OCI-M1 (cell line): ENCODE measurements around the gene PPP5C.
"Not testable (repeated sequence)": the region's sequence is repeated elsewhere in the genome, so short reads cannot be mapped to it uniquely, and the experiment has no call there.

ENCODE experiments used
- DNase-seq: peaks from one replicate; lab custom pipeline; 2025; lab: John Stamatoyannopoulos, UW

The PPP5C gene, protein sequence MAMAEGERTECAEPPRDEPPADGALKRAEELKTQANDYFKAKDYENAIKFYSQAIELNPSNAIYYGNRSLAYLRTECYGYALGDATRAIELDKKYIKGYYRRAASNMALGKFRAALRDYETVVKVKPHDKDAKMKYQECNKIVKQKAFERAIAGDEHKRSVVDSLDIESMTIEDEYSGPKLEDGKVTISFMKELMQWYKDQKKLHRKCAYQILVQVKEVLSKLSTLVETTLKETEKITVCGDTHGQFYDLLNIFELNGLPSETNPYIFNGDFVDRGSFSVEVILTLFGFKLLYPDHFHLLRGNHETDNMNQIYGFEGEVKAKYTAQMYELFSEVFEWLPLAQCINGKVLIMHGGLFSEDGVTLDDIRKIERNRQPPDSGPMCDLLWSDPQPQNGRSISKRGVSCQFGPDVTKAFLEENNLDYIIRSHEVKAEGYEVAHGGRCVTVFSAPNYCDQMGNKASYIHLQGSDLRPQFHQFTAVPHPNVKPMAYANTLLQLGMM

DNA sequence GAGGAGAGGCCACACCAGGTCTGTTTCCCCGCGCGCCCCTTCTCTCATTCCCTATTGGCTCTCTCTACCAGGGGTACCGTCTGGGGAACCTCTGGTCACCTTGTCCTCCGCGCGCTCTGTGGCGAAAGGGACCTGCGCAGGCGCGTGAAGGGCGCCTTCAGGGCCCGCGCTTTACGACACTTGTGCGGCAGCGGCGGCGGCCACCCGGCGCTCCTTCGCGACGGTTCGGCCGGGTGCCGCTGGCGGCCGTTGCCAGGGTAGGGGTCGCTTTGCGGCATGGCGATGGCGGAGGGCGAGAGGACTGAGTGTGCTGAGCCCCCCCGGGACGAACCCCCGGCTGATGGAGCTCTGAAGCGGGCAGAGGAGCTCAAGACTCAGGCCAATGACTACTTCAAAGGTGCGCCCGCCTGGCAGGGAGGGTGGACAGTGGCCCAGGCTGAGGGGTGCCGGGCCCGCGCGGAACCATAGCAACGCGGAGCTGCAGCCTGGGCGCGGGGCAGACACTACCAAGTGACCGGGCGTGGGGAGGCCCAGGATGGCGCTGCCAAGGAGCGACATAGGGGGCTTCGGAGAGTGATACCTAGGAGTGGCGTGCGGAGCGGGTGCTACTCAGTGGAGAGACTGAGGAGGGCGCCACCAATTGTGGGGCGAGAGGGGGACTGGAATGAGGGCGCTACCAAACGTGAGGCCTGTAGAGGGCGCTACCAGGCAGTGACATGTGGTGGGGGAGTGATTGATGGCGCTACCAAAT is at the start of gene PPP5C:
TSS of gene PPP5C (plus strand) at position 267 of the 751 bp plus-strand sequence. CDS start at position 277, 10 bp downstream.
- peak; percentile 98 for DNase-seq

DNA sequence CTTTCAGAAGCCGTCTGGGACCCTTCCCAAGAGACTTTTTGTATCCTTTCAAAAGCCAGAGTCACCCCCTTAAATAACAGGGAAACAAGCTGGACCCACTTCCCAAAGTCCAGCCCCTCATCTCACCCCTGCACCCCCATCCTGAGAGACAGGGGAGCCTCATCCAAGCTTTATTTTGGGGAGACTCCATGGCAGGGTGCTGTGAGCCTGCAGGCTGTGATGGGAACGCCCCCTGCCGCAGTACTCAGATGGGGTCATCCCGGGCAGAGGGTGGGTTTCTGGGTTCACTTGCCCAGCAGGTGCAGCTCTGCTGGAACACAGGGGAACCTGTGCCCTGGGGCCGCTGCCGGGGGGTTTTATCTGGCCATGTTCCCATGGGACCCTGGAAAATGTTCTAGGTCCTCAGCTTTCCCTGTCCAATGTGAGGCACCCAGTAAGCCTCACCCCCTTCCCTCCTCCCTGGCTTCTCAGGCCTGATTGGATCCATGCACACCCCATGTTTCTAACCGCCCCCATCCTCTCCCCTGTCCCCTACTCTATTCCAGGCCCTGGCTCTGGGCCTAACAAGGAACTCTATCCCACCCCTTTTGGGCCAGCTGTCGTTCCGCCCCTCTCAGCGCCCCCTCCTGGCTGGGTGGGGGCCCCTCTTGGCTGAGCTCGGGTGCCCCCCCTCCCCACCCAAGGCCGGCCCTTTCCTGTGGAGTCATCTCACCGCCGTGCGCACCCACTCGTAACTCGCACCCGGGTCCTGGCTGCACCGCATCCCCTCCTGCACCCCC is 49.0 kb upstream of the PPP5C start:
- no peak for DNase-seq

DNA sequence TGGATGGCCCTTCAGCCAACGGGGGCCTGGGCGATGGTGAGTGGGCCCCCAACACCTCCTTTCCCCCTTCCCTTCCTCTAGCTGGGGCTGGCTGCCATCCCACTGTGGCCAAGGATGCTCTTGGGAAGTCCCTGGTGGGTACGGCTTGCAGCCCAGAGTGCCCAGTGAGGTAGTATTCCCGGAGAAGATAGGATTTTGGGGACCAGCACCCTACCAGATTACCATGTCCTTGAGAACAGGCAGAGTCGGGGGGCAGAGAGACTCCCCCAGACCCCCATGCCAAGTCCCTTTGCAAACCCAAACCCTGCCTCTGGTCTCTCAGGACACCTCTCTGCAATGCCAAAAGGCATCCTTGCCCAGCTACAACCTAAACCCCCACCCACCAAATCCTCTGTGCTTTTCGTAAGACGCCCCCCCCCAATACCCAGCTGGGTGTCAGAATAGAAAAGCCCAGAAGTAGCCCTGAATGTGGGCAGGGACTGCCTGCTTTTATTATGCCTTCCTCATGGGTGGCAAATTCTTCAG is 48.3 kb upstream of the PPP5C start:
- DNase-seq, result no peak

DNA sequence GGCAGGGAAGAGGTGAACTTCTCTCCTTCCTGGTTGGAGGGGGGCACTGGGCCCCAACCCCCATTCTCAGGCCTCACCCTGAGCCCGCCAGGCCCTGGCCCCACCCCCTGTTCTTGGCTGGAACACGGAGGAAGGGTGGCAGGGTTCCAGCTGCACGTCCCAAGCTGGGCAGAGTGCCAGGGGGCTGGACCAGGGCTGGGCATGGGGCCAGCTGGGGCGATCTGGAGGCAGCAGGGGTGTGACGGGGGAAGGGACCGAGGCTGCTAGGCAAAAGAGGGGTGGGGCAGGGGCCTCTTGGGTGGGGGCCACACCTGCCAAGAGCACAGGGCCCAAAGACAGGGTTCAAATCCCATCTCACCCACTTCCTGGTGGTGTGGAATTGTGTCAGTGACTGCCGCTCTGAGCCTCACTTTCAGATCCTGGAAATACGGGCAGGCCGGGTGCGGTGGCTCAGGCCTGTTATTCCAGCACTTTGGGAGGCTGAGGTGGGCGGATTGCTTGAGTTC is 47.8 kb upstream of the PPP5C start:
- peak; percentile 82 for DNase-seq

GRCh38 chr19:46299695-46300094 is 47.2 kb upstream of the PPP5C start:
- no peak for DNase-seq

- DNase-seq, result no peak
These were observed 43.6 kb upstream of the PPP5C start for GRCh38 chr19:46303322-46303690.

GRCh38 chr19:46303691-46304397 is 43.0 kb upstream of the PPP5C start:
- DNase-seq, result no peak

- DNase-seq, result no peak
These were observed 40.4 kb upstream of the PPP5C start for GRCh38 chr19:46306501-46306900.

DNA sequence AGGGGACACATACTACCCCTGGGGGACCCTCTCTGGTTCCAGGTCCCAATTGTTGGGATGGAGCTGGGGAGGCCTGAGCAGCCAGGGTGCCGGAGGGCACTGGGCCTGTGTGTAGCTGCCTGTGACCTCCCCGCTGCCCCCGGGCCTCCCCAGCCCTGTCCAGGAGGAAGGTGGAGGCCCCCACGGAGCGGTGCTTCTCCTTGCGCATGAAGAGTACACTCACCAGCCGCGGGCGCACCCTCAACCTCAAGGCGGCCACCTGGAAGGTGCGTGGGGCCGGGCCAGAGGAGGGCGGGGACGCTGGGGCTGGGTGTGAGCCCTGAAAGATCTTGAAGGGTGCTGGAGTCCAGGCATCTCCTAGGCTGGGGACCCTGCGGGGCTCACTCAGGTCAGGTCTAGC is 38.4 kb upstream of the PPP5C start:
- no peak for DNase-seq

GRCh38 chr19:46309056-46309455 is 37.8 kb upstream of the PPP5C start:
- DNase-seq, result no peak

- no peak for DNase-seq
These were observed 35.4 kb upstream of the PPP5C start for GRCh38 chr19:46311444-46311843.

- DNase-seq, result not testable (repeated sequence)
These were observed 33.1 kb upstream of the PPP5C start for GRCh38 chr19:46313540-46314469.

- no peak for DNase-seq
These were observed 29.5 kb upstream of the PPP5C start for GRCh38 chr19:46317339-46317738.

GRCh38 chr19:46319613-46320012 is 27.3 kb upstream of the PPP5C start:
- DNase-seq, result no peak

DNA sequence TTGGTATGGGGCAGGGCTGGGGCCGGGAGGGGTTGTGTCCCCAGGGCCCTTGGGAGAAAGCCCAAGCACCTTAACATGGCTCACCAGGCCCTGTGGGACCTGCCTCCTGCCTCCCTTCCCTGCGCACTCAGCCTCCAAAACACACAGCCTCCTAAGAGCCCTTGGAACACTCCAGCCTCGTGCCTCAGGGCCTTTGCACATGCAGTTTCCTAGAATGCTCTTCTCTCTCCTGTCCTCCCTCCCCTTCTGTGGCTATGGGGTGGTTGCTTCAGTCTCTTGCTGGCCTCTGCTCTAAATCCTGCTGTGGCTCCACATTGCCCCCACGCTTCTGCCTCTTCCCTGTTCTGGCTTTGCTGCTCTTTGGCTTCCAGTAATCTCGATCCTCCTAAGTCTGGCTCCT is 26.3 kb upstream of the PPP5C start:
- DNase-seq, result no peak

DNA sequence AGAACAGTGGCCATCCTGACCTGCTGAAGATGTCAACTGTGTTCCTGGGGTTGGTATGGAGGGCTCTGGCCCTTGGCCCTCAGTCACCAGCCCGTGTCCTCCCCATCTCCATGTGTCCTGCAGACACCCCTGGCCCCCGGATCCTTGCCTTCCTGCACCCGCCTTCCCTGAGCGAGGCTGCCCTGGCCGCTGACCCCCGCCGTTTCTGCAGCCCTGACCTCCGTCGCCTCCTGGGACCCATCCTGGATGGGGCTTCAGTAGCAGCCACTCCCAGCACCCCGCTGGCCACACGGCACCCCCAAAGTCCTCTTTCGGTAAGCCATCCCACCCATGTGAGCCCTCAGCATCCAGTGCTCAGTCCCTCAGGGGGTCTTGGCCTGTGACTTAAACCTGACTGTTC is 25.2 kb upstream of the PPP5C start:
- DNase-seq, result no peak

- DNase-seq, result not testable (repeated sequence)
These were observed 23.7 kb upstream of the PPP5C start for GRCh38 chr19:46323227-46323626.

- no peak for DNase-seq
These were observed 22.6 kb upstream of the PPP5C start for GRCh38 chr19:46324277-46324676.

- DNase-seq, result no peak
These were observed 20.3 kb upstream of the PPP5C start for GRCh38 chr19:46326608-46327007.

GRCh38 chr19:46328079-46328478 is 18.8 kb upstream of the PPP5C start:
- no peak for DNase-seq
